A673 (cell line): ENCODE data around the gene MTHFR. TPM values are rescaled to one million over a fixed set of nuclear protein-coding genes. Genes with fewer than 3 reads are reported as not detected.
"Not testable (repeated sequence)": the region's sequence is repeated elsewhere in the genome, so short reads cannot be mapped to it uniquely, and the experiment has no call there.

ENCODE experiments used
- BruUV-seq: library from RNA; stranded (reverse); fragments of 400-500 nt; replicated peaks from 2 replicates; lab custom pipeline; 2021; lab: Mats Ljungman, UMichigan
- CTCF ChIA-PET: fragments of 300-600 bp; sonication (Branson Sonifier 250); formaldehyde crosslinking; loops from one replicate; lab custom pipeline; 2022; ENCODE audit warnings: antibody characterized with exemption; lab: Charles Lee
- POLR2A ChIA-PET: fragments of 300-600 bp; sonication (Branson Sonifier 250); formaldehyde crosslinking; loops from one replicate; lab custom pipeline; 2022; ENCODE audit warnings: antibody characterized with exemption; ENCODE audit not compliant: low non-redundant PET; lab: Charles Lee
- DNase-seq: peaks from one replicate; pipeline ENCODE4 v3.0.0-alpha.2; 2015; ENCODE audit warnings: low spot score
- H3K27ac ChIP-seq: fragments of 200-600 bp; sonication (generic); 2 replicates; pipeline ENCODE4 v1.5.1; 2016; ENCODE audit warnings: mixed run types, low read depth, mild to moderate bottlenecking, mixed read lengths, antibody characterized with exemption, low read length; ENCODE audit not compliant: poor library complexity, severe bottlenecking
- H3K27me3 ChIP-seq: fragments of 200-600 bp; sonication (generic); replicated peaks from 2 replicates; pipeline ENCODE4 v1.6.1; 2017; ENCODE audit warnings: mixed run types, low read depth, mild to moderate bottlenecking, mixed read lengths, antibody characterized with exemption, low read length; ENCODE audit not compliant: insufficient read depth, poor library complexity
- H3K36me3 ChIP-seq: fragments of 200-600 bp; sonication (generic); 2 replicates; pipeline ENCODE4 v1.6.1; 2016; ENCODE audit warnings: mixed run types, mild to moderate bottlenecking, mixed read lengths, antibody characterized with exemption, low read length; ENCODE audit not compliant: insufficient read depth, poor library complexity, severe bottlenecking
- H3K4me1 ChIP-seq: fragments of 200-600 bp; sonication (generic); 2 replicates; pipeline ENCODE4 v1.6.1; 2017; ENCODE audit warnings: mixed run types, mild to moderate bottlenecking, mixed read lengths, antibody characterized with exemption, low read length; ENCODE audit not compliant: insufficient read depth, poor library complexity, severe bottlenecking
- H3K4me3 ChIP-seq: fragments of 200-600 bp; sonication (generic); 2 replicates; pipeline ENCODE4 v1.5.1; 2016; ENCODE audit warnings: low read depth, mixed run types, mild to moderate bottlenecking, mixed read lengths, low read length; ENCODE audit not compliant: poor library complexity, severe bottlenecking
- H3K9me3 ChIP-seq: fragments of 200-600 bp; sonication (generic); 2 replicates; pipeline ENCODE4 v1.6.1; 2016; ENCODE audit warnings: mixed run types, low read depth, mild to moderate bottlenecking, mixed read lengths, antibody characterized with exemption, low read length; ENCODE audit not compliant: poor library complexity, severe bottlenecking
- CTCF ChIP-seq: fragments of 300-800, 200-600 bp; sonication (generic); conservative IDR thresholded peaks from 2 replicates; pipeline ENCODE4 v1.5.1; 2017; ENCODE audit warnings: low read depth, mild to moderate bottlenecking, antibody characterized with exemption, low read length, moderate library complexity, mixed read lengths
- EZH2 ChIP-seq: fragments of 200-600 bp; sonication (generic); IDR thresholded peaks from 2 replicates; pipeline ENCODE4 v1.6.1; 2017; ENCODE audit warnings: borderline replicate concordance, low read depth, mild to moderate bottlenecking, mixed read lengths, antibody characterized with exemption, low read length; ENCODE audit not compliant: poor library complexity, severe bottlenecking
- intact Hi-C: fragments of 100-400 bp; cut with micrococcal nuclease; formaldehyde crosslinking; loops from one replicate; pipeline ENCODE4 v1.10.0; 2022; ENCODE audit not compliant: unreplicated experiment
- total RNA-seq: library from RNA; stranded (reverse); gene quantifications from 2 replicates; pipeline ENCODE4 v1.2.3, GENCODE V29; 2021

MTHFR gene
- total RNA-seq, 1 experiment from 2014 or later, result 23.3 TPM

DNA sequence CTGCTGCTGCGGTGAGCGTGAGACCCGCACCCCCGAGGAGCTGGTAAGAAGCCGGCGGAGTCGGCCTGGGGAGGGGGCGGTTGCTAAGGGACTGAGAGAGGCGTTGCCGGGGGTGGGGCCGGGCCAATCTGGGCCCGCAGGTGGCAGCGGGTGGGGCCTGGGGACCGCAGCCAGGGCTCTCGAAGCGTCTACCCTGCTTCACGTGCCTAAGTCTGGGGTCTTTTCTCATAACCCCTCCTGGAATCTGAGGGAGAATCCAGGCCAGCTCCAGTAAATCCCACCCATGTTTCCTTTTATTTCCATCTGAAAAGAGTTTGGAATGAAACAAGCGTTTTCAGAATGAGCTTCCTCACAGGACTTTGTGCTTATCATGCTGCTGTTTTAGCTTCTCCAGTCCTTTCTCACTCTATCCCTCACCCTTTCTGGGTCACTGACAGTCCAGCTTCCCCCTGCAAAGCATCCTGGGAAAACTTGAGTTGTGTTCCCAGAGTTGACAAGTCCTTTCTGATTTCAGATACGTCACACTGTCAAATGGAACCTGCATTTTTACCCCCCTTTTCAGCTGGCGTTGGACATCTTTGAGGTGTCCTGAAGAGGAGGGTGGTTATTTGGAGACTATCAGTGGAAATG is 658 bp upstream of the MTHFR start:
- TSS peak; percentile 46 for BruUV-seq
- Histone ChIP-seq H3K9me3 (no peaks in the 10 kb centered on the region), H3K4me3 (peak overlapping the region; percentile 79), H3K36me3 (peaks cover 42% of the 10 kb centered on the region), H3K27ac (peak overlapping the region; percentile 88), H3K4me1 (peaks cover 42% of the 10 kb centered on the region), H3K27me3 (no peaks in the 10 kb centered on the region)
- ChIA-PET POLR2A (interaction anchor here (0.6 kb wide), 1 partner anchor 138 kb away, joined by 3 read pairs; no protein-coding TSS in a partner anchor), CTCF (no interaction called here)
- peak; percentile 21 for DNase-seq
- intact Hi-C loops, result loop anchor here (5.0 kb wide), 1 partner anchor 124 kb away; the partner anchor contains the start of gene MAD2L2
- TF ChIP-seq EZH2 (no peak), CTCF (no peak)

DNA sequence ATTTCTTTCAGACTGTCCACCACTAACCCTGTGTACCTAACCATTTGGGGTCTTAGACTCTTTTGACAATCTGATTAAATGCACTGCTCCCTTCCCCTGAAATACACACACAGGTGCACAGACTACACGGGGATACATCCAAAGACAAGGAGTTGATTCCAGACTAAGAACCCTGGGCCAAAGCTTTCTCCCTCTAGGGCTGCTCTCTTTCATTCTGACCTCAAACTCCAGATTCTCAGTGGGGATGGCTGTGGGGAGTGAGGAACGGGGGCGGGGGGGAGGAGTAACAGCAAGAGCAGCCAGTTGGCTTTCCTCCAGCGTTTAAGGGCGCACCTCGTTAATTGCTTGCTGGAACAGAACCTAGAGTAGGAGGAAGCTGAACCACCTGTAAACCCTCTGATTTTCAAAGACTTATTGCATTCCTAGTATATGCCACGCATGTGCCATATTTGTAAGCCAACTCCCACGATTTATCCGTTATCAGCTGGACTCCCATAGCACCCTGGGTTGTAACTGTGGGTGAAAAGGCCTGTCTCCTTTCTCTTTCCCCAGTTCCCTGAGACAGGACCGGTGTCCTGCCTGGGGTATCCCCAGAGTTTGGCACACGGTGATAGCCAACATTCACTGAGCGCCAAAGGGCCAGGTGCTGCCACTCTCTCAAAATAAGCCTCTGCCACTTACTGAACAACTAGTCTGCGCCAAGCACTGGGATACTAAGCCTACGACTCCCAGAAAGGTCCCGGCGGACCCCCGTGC is 920 bp downstream of the MTHFR start:
- Histone ChIP-seq H3K27me3 (no peaks in the 10 kb centered on the region), H3K4me3 (peak overlapping the region; percentile 79), H3K27ac (peak overlapping the region; percentile 88), H3K36me3 (peaks cover 42% of the 10 kb centered on the region), H3K9me3 (no peaks in the 10 kb centered on the region), H3K4me1 (peaks cover 42% of the 10 kb centered on the region)
- ChIA-PET POLR2A (interaction anchor here (0.7 kb wide), 1 partner anchor 146 kb away, joined by 3 read pairs; no protein-coding TSS in a partner anchor), CTCF (no interaction called here)
- peak; percentile 43 for DNase-seq
- no peak for TF ChIP-seq EZH2
- no peak for TF ChIP-seq CTCF
- intact Hi-C loops, result loop anchor here (5.0 kb wide), 1 partner anchor 123 kb away; the partner anchor contains the start of gene MAD2L2
- BruUV-seq, result no TSS peak

DNA sequence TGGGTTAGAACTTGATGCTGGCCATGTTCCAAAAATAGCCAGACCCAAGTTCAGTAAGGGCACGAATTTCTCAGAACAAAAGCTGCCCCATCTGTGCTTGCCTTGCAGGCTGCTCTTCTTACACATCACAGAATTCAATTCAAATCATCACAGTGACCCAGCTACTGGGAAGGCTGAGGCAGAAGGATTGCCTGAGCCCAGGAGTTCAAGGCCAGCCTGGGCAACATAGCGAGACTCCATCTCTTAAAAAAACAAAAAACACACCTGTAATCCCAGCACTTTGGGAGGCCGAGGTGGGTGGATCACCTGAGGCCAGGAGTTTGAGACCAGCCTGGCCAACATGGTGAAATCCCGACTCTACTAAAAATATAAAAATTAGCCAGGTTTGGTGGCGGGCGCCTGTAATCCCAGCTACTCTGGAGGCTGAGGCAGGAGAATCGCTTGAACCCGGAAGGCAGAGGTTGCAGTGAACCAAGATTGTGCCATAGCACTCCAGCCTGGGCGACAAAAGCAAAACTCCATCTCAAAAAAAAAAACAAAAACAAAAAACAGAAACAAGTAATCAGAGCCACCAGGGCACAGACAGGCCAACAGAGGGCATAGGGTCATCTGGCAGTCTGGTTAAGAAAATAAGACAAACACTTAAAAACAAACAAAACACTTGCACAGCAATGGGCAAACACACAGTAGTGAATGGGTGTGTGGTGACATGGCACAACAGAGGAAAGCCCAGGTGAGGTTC is 1.7 kb downstream of the MTHFR start:
- Histone ChIP-seq H3K4me3 (peak overlapping the region; percentile 79), H3K36me3 (peaks cover 41% of the 10 kb centered on the region), H3K27ac (peak overlapping the region; percentile 88), H3K4me1 (peaks cover 42% of the 10 kb centered on the region)
- TSS peak; percentile 41 for BruUV-seq
- H3K9me3 ChIP-seq, CTCF ChIA-PET, DNase-seq, intact Hi-C loops, H3K27me3 ChIP-seq: not testable (repeated sequence)
- POLR2A ChIA-PET, result interaction anchor here (0.6 to 1.0 kb wide), 2 partner anchors 104 to 105 kb away, joined by 3 to 4 read pairs; no protein-coding TSS in a partner anchor
